HG03521 (cell line): ENCODE data around the gene GRAMD2A.

ENCODE experiments used
- ATAC-seq: cut with Tn5 transposase; IDR thresholded peaks from one replicate; pipeline ENCODE4 v1.9.1; 2021; ENCODE audit warnings: mild to moderate bottlenecking, moderate library complexity; ENCODE audit not compliant: unreplicated experiment

Gene GRAMD2A

GRCh38 chr15:72169236-72169920, 28.2 kb downstream of the GRAMD2A start:
- no peak for ATAC-seq

GRCh38 chr15:72168808-72169190, 28.8 kb downstream of the GRAMD2A start:
- ATAC-seq = no peak

GRCh38 chr15:72168131-72168807, 29.3 kb downstream of the GRAMD2A start:
- no peak for ATAC-seq

- no peak for ATAC-seq
Observed at GRCh38 chr15:72167445-72167844, 30.1 kb downstream of the GRAMD2A start.

- ATAC-seq = no peak
Observed at GRCh38 chr15:72166716-72167417, 30.7 kb downstream of the GRAMD2A start.

- no peak for ATAC-seq
Observed at GRCh38 chr15:72163719-72164118, 33.9 kb downstream of the GRAMD2A start.

GRCh38 chr15:72162569-72162968, 35.0 kb downstream of the GRAMD2A start:
- no peak for ATAC-seq

GRCh38 chr15:72161361-72162132, 36.0 kb downstream of the GRAMD2A start:
- no peak for ATAC-seq

GRCh38 chr15:72160696-72161245, 36.8 kb downstream of the GRAMD2A start:
- ATAC-seq = no peak

- ATAC-seq = no peak
Observed at GRCh38 chr15:72156928-72157327, 40.7 kb downstream of the GRAMD2A start.

- ATAC-seq = peak; percentile 62
Observed at GRCh38 chr15:72155635-72156616, 41.7 kb downstream of the GRAMD2A start.

GRCh38 chr15:72155003-72155621, 42.5 kb downstream of the GRAMD2A start:
- no peak for ATAC-seq

GRCh38 chr15:72154316-72154715, 43.3 kb downstream of the GRAMD2A start:
- ATAC-seq = no peak

- ATAC-seq = no peak
Observed at GRCh38 chr15:72153269-72154000, 44.2 kb downstream of the GRAMD2A start.

- no peak for ATAC-seq
Observed at GRCh38 chr15:72147418-72147817, 50.2 kb downstream of the GRAMD2A start.

GRCh38 chr15:72146934-72147333, 50.7 kb downstream of the GRAMD2A start:
- no peak for ATAC-seq

GRCh38 chr15:72146221-72146620, 51.4 kb downstream of the GRAMD2A start:
- ATAC-seq = no peak
